GM12875 (cell line): Measurements from ENCODE around the gene LRP8.

ENCODE experiments used
- H3K4me3 ChIP-seq: one replicate; pipeline ENCODE4 v1.5.1; 2011; ENCODE audit warnings: low read depth, low read length, control low read depth
- TF ChIP-seq, protein P1 (sequence below): IDR thresholded peaks from 2 replicates; pipeline ENCODE4 v1.5.1; 2011; ENCODE audit warnings: low read depth, mild to moderate bottlenecking, control low read depth, inconsistent platforms, low read length, moderate library complexity, borderline replicate concordance; ENCODE audit not compliant: insufficient read depth

LRP8 gene

GRCh38 chr1:53371851-53372250 is 44.0 kb upstream of the LRP8 start:
- TF ChIP-seq, protein P1, sequence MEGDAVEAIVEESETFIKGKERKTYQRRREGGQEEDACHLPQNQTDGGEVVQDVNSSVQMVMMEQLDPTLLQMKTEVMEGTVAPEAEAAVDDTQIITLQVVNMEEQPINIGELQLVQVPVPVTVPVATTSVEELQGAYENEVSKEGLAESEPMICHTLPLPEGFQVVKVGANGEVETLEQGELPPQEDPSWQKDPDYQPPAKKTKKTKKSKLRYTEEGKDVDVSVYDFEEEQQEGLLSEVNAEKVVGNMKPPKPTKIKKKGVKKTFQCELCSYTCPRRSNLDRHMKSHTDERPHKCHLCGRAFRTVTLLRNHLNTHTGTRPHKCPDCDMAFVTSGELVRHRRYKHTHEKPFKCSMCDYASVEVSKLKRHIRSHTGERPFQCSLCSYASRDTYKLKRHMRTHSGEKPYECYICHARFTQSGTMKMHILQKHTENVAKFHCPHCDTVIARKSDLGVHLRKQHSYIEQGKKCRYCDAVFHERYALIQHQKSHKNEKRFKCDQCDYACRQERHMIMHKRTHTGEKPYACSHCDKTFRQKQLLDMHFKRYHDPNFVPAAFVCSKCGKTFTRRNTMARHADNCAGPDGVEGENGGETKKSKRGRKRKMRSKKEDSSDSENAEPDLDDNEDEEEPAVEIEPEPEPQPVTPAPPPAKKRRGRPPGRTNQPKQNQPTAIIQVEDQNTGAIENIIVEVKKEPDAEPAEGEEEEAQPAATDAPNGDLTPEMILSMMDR: no peak
- H3K4me3 ChIP-seq: no peak overlapping the region

DNA sequence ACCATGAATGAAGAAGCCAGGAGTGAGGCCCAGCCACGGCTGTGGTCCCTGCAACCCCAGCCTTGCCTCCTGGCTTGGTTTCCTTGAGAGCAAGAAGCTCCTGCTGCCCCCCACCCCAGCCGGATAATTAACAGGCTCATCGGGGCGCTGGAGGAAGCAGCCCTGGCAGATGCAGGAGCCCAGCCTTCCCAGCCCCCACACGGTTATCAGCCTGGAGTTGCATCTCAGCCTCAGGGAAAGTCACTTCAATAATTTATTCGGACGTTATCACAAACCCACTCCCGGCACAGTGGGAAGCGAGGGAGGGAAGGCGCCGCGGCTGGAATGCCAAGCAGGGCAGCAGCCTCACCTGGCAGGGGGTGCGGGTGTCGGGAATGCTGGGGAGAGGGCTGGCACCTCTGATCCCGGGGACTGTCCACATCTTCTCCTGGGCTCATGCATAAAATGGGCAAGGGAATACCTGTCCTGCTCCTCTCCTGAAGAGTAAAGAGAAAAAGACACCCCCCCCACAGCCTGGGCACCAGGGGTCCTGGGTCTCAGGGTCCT is 43.3 kb upstream of the LRP8 start:
- H3K4me3 ChIP-seq: no peak overlapping the region
- TF ChIP-seq, protein P1: no peak

DNA sequence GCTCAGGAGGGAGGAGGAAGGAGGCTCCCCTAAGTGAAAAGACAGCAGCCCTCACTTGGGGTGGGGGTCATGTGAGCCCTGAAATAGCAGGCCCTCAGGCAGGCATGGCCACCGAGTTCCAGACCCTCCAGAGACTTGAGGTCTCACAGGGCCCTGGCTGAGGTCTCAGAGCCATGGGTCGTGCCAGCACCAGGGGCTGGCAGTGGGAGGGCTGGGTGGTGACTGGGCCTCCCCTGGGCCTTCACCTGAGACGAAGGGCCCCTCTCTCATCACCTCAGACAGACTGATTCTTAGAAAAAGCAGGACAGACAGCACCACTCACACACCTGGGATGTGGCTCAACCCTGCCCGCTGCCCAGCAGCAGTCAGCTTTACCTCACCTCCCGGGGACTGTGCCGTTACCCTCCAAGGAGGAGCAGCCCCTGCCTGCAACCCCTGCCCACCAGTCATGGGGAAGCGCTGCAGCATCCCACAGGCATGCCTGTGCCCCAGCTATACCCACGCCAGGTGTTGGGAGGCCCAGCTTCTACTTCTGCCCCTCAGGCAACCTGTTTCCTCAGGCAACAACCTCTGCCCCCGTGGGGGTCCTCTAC is 42.6 kb upstream of the LRP8 start:
- H3K4me3 ChIP-seq: no peak overlapping the region
- TF ChIP-seq, protein P1: no peak

- TF ChIP-seq, protein P1: no peak
- no peak overlapping the region for H3K4me3 ChIP-seq
Measured at GRCh38 chr1:53369761-53370160, 41.9 kb upstream of the LRP8 start.

GRCh38 chr1:53369034-53369750 is 41.3 kb upstream of the LRP8 start:
- TF ChIP-seq, protein P1: no peak
- H3K4me3 ChIP-seq: no peak overlapping the region

DNA sequence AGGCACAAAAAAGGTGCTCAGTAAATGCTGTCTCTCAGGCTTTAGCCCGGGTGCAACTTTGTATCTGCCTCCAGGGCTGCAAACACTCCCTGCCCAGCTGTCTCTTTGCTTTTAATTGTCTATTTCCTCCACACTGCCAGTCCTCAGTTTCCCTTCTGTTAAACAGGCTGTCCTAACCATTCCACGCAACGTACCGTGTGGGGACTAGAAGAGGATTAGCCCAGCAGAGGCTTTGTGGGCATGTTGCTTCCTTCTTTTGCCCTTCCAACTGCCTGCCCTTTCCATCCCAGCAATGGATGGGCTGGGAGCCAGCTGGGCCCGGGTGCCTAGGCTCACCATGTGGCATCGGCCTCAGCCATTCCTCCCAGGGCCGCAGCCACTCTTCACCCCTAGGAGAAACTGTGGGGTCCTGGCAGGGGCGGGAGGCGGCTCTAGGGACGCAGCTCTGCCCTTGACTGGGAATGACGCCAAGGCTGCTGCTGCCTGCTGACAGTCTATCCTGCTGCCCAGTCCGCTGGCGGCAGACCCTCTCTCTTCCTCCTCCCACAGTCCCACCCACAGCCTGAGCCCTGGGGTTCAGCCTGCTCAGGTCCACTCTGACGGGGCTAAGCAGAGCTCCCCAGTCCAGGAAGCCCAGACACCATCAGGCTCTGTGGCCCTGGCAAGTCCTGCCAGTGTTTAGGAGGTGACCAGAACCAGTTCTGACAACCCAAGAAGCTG is 40.6 kb upstream of the LRP8 start:
- peak overlapping the region; percentile 3 for H3K4me3 ChIP-seq
- TF ChIP-seq, protein P1: no peak
